ACC112 (cell line): ENCODE measurements around the gene PIEZO1.

Source experiments
- H2AFZ ChIP-seq: fragments of 200-600 bp; sonication (generic); one replicate; pipeline ENCODE4 v1.6.0; 2017; ENCODE audit warnings: antibody characterized with exemption, low read length; ENCODE audit not compliant: unreplicated experiment
- H3K27ac ChIP-seq: fragments of 200-600 bp; sonication (generic); 2 replicates; pipeline ENCODE4 v1.5.1; 2014; ENCODE audit warnings: low read depth, mild to moderate bottlenecking, antibody characterized with exemption, low read length, moderate library complexity
- H3K27me3 ChIP-seq: fragments of 200-600 bp; sonication (generic); 2 replicates; pipeline ENCODE4 v1.6.1; 2014; ENCODE audit warnings: mild to moderate bottlenecking, antibody characterized with exemption, low read length, moderate library complexity, mixed read lengths; ENCODE audit not compliant: insufficient read depth
- H3K36me3 ChIP-seq: fragments of 200-600 bp; sonication (generic); 2 replicates; pipeline ENCODE4 v1.6.1; 2016; ENCODE audit warnings: mild to moderate bottlenecking, antibody characterized with exemption, low read length, moderate library complexity, mixed read lengths; ENCODE audit not compliant: insufficient read depth
- H3K4me1 ChIP-seq: fragments of 200-600 bp; sonication (generic); one replicate; pipeline ENCODE4 v1.6.1; 2016; ENCODE audit warnings: low read length, mixed read lengths; ENCODE audit not compliant: insufficient read depth, unreplicated experiment, control insufficient read depth
- H3K4me3 ChIP-seq: fragments of 200-600 bp; sonication (generic); 2 replicates; pipeline ENCODE4 v1.5.1; 2014; ENCODE audit warnings: mild to moderate bottlenecking, low read depth, low read length
- H3K79me2 ChIP-seq: fragments of 200-600 bp; sonication (generic); one replicate; pipeline ENCODE4 v1.6.0; 2016; ENCODE audit warnings: low read length; ENCODE audit not compliant: control insufficient read depth, unreplicated experiment, insufficient read depth

The PIEZO1 gene

GRCh38 chr16:88705076-88705684 is 79.8 kb downstream of the PIEZO1 start:
- peak overlapping the region; percentile 14 for H2AFZ ChIP-seq
- H3K27ac ChIP-seq = no peak overlapping the region
- no peaks in the 10 kb centered on the region for H3K27me3 ChIP-seq
- H3K36me3 ChIP-seq = no peaks in the 10 kb centered on the region
- peaks cover 28% of the 10 kb centered on the region for H3K79me2 ChIP-seq
- peak overlapping the region; percentile 85 for H3K4me3 ChIP-seq
- peaks cover 13% of the 10 kb centered on the region for H3K4me1 ChIP-seq

GRCh38 chr16:88703486-88704309 is 81.3 kb downstream of the PIEZO1 start:
- no peak overlapping the region for H3K4me3 ChIP-seq
- H2AFZ ChIP-seq = no peak overlapping the region
- no peaks in the 10 kb centered on the region for H3K27me3 ChIP-seq
- no peaks in the 10 kb centered on the region for H3K36me3 ChIP-seq
- peaks cover 21% of the 10 kb centered on the region for H3K79me2 ChIP-seq
- H3K4me1 ChIP-seq = peaks cover 13% of the 10 kb centered on the region
- no peak overlapping the region for H3K27ac ChIP-seq

DNA sequence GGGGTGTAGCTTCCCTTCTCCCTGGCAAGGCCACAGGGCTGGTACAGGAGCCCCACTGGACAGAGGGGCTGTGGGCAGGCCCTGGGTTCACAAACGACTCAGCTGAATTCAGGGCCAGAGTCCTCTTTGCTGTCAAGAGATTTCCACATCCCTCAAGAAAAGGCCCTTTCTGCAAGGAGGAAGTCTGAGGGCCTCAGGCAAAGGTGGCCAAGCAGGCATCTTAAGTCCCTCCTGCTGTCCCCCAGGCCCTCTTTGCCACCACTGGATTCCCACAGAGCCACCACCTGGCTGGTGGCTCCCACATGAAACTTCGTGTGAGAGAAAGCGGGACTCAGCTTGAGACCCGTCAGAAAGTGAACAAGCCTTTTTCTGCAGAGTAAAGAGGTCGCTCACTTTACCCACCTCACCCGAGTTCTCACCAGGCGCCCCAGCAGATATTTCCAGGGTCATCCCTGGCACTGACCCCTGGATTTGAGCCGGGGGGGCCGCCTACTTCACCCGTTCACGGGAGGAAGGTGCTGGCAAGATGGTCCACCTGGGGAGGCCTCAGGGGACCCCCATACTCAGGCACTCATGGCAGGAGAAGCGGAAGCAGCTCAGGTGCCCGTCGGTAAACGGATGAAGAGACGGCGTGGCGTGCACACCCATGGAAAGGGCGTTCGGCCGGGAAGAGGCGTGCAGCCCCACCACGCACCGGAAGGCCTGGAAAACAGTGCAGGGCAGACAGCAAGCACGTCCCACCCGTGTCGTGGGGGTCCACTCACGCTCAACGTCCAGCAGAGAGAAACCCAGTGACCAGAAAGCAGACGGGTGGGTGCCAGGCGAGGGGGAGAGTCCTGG is 82.4 kb downstream of the PIEZO1 start:
- Histone ChIP-seq H3K27ac (no peak overlapping the region), H3K36me3 (no peaks in the 10 kb centered on the region), H3K4me3 (no peak overlapping the region), H3K27me3 (no peaks in the 10 kb centered on the region), H3K4me1 (peaks cover 12% of the 10 kb centered on the region), H3K79me2 (peaks cover 16% of the 10 kb centered on the region), H2AFZ (no peak overlapping the region)

- H3K27me3 ChIP-seq = no peaks in the 10 kb centered on the region
- no peak overlapping the region for H3K27ac ChIP-seq
- peaks cover 10% of the 10 kb centered on the region for H3K79me2 ChIP-seq
- H3K4me1 ChIP-seq = peaks cover 5% of the 10 kb centered on the region
- no peak overlapping the region for H2AFZ ChIP-seq
- no peaks in the 10 kb centered on the region for H3K36me3 ChIP-seq
- H3K4me3 ChIP-seq = no peak overlapping the region
Measured at GRCh38 chr16:88701581-88702370, 83.2 kb downstream of the PIEZO1 start.

GRCh38 chr16:88700636-88701482 is 84.2 kb downstream of the PIEZO1 start:
- no peaks in the 10 kb centered on the region for H3K36me3 ChIP-seq
- no peak overlapping the region for H3K27ac ChIP-seq
- H2AFZ ChIP-seq = no peak overlapping the region
- H3K4me3 ChIP-seq = no peak overlapping the region
- peaks cover 10% of the 10 kb centered on the region for H3K79me2 ChIP-seq
- H3K4me1 ChIP-seq = peaks cover 5% of the 10 kb centered on the region
- no peaks in the 10 kb centered on the region for H3K27me3 ChIP-seq

DNA sequence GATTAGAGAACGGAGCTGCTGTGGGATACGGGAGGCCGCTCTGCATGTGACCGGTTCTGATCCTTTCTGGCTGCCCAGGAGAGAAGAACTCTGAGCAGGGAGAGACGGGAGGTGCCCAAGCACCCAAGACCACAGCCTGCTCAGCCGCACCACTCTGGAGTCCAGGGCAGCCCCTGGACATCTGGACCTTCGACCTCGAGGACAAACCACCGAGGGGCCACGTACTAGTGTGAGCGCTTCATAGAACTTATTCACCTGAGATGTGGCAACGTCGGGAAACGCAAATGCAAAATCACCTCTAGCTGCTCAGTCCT is 84.7 kb downstream of the PIEZO1 start:
- Histone ChIP-seq H3K79me2 (peaks cover 6% of the 10 kb centered on the region), H3K27ac (no peak overlapping the region), H3K27me3 (no peaks in the 10 kb centered on the region), H3K36me3 (no peaks in the 10 kb centered on the region), H2AFZ (no peak overlapping the region), H3K4me3 (no peak overlapping the region), H3K4me1 (peaks cover 5% of the 10 kb centered on the region)

GRCh38 chr16:88699180-88699579 is 85.8 kb downstream of the PIEZO1 start:
- Histone ChIP-seq H3K27me3 (no peaks in the 10 kb centered on the region), H3K4me1 (no peaks in the 10 kb centered on the region), H3K36me3 (no peaks in the 10 kb centered on the region), H2AFZ (no peak overlapping the region), H3K27ac (no peak overlapping the region), H3K4me3 (no peak overlapping the region), H3K79me2 (peaks cover under 1% of the 10 kb centered on the region)

DNA sequence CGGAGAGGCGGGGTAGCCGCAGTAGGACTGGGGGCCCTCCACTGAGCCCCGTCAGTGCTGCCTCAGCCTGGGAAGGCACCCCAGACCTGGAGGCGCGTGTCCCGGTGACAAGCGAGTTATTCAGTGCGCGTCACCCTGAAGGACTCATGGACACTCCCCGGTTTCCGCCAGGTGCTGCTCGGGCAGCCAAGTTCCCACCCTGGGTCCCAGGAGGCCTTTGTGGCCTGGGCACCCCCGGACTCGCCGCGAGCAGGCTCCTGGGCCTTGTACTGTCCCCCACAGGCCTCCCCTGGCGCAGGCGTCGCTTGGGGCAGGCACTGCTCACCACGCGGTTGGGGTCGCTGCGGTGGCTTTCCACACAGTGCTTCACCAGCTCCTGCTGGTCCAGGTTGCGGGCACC is 86.4 kb downstream of the PIEZO1 start:
- no peaks in the 10 kb centered on the region for H3K4me1 ChIP-seq
- no peaks in the 10 kb centered on the region for H3K79me2 ChIP-seq
- no peak overlapping the region for H2AFZ ChIP-seq
- no peak overlapping the region for H3K4me3 ChIP-seq
- no peak overlapping the region for H3K27ac ChIP-seq
- H3K36me3 ChIP-seq = no peaks in the 10 kb centered on the region
- no peaks in the 10 kb centered on the region for H3K27me3 ChIP-seq

DNA sequence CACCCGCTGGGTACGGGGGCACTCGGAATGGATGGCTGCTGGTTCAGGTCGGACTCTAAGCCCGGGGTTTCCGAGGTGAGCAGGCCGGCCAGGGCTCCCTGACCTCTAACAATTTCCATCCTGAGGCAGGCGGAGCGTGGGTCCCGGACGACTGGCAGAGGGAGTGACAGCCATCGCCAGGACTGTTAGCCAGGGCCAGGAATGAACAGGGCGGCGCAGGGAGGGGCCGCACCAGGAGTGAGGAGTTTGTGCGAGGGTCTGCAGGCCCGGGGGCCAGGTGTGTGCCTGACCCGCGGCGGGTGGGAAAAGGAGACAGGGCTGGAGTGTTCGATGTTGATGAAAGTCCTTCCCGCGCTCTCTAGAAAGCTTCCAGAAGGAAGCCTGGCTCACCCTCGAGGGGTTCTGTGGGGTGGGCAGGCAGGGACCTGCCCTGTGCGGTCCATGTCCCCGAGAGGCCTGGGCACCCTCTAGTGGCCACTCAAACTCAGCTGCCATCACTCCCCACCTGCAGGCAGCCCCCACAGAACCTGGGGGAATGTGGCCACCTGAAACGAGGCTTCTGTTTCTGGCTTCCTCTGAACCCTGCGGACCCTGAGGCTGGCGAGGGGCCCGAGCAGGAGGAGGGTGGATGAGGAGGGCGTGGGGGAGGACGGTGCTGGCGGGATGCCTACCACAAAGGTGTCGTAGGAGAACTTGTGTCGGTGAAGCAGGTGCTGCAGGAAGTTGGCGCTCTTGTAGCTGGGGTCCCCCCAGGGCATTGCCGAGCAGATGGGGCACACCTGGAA is 87.0 kb downstream of the PIEZO1 start:
- Histone ChIP-seq H3K27me3 (no peaks in the 10 kb centered on the region), H3K4me1 (no peaks in the 10 kb centered on the region), H3K79me2 (no peaks in the 10 kb centered on the region), H3K4me3 (no peak overlapping the region), H2AFZ (no peak overlapping the region), H3K27ac (no peak overlapping the region), H3K36me3 (no peaks in the 10 kb centered on the region)
